Measurements from ENCODE around the gene FUS.
"Not testable (repeated sequence)": the region's sequence is repeated elsewhere in the genome, so short reads cannot be mapped to it uniquely, and the experiment has no call there.

The FUS gene

DNA sequence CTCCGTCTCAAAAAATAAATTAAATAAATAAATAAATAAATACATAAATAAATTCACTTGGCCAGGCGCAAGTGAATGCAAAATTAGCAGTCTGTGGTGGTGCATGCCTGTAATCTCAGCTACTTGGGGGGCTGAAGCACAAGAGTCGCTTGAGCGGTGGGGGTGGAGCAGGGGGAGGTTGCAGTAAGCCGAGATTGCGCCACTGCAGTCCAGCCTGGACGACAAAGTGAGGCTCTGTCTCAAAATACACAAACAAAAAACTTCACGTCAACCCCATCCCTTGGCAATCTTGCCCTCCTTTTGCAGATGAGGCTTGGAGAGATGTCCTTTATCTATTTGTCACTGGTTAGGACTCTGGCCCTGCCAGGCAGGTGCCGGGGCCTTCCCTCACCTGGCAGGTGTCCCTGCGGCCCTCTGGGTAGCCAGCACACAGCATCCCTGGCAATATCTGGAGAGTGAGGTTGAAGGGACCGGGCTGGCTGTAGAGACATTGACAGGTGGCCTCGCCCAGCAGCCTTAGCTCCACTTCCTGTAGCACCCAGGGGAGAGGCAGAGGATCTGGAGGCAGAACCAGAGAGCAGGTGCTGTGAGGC is 34.4 kb upstream of the FUS start:
- DNase-seq (ENCODE audit: low read depth, low spot score): no peak
- H3K4me3 ChIP-seq (ENCODE audit: low read depth, low read length): no peak overlapping the region
- TF ChIP-seq, protein P1, sequence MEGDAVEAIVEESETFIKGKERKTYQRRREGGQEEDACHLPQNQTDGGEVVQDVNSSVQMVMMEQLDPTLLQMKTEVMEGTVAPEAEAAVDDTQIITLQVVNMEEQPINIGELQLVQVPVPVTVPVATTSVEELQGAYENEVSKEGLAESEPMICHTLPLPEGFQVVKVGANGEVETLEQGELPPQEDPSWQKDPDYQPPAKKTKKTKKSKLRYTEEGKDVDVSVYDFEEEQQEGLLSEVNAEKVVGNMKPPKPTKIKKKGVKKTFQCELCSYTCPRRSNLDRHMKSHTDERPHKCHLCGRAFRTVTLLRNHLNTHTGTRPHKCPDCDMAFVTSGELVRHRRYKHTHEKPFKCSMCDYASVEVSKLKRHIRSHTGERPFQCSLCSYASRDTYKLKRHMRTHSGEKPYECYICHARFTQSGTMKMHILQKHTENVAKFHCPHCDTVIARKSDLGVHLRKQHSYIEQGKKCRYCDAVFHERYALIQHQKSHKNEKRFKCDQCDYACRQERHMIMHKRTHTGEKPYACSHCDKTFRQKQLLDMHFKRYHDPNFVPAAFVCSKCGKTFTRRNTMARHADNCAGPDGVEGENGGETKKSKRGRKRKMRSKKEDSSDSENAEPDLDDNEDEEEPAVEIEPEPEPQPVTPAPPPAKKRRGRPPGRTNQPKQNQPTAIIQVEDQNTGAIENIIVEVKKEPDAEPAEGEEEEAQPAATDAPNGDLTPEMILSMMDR (IDR thresholded peaks at IDR 0.05; ENCODE audit: low read depth, low read length): no peak
- in situ Hi-C loops (cut with HindIII; ENCODE audit: low sequenced_read_pairs): no loop called here

DNA sequence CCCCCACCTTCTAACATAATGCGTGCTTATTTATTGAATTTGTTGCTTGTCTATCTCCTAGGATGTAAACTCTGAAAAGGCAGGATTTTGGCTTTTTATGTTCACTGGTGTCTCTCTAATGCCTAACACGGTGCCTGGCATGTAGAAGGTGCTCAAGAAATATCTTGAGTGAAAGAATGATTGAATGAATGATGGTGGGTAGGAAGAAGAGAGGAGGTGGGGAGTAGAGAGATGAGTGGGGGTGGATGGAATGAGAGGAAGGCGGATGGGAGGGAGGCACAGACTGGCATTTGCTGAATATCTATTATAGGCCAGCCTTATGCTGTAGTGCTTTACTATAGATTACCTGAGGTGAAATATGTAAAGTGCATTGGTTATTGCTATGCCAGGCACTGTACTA is 32.4 kb upstream of the FUS start:
- in situ Hi-C loops (cut with HindIII; ENCODE audit: low sequenced_read_pairs): no loop called here
- TF ChIP-seq, protein P1 (IDR thresholded peaks at IDR 0.05; ENCODE audit: low read depth, low read length): no peak
- no peak overlapping the region for H3K4me3 ChIP-seq (ENCODE audit: low read depth, low read length)
- DNase-seq (ENCODE audit: low read depth, low spot score): no peak

DNA sequence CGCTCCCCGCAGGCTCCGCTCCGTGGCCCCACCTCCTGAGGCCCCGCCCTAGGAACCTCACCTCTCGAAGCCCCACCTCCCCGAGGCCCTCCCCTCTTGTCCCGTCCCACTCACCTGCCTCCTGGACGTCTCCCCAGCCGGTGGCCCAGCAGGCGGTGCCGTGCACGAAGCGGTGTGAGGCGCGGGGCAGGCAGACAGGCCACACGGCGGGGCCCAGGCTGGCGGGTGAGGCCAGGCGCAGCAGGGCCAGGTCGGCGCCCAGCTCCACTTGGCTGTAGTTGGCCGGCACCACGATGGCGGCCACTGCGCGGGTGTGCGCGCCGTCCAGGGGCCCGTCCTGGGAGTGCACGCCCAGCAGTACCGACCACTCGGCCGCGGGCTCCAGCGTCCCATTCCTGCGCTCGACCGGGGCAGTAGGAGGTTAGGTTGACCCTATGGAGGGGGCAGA is 31.6 kb upstream of the FUS start:
- TF ChIP-seq, protein P1 (IDR thresholded peaks at IDR 0.05; ENCODE audit: low read depth, low read length): no peak
- no peak overlapping the region for H3K4me3 ChIP-seq (ENCODE audit: low read depth, low read length)
- in situ Hi-C loops (cut with HindIII; ENCODE audit: low sequenced_read_pairs): no loop called here
- no peak for DNase-seq (ENCODE audit: low read depth, low spot score)

DNA sequence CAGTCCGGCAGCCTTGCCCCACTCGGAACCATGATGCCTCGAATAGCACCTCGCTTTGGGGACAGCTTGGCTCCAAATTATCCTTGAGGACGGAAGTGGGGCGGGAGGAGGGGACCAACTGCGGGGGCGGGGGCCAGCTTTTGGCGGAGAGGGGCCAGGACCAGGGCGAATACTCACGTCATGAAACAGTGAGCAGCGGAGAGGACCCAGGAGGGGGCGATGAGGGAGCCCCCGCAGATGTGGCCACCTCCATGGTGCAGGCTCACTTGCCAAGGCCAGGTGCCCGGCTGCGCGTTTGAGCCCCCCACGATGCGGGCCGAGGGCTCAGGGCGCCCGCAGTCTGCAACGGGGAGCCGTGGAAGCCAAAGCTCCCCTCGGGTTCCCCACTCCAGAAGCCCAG is 31.0 kb upstream of the FUS start:
- TF ChIP-seq, protein P1 (IDR thresholded peaks at IDR 0.05; ENCODE audit: low read depth, low read length): no peak

DNA sequence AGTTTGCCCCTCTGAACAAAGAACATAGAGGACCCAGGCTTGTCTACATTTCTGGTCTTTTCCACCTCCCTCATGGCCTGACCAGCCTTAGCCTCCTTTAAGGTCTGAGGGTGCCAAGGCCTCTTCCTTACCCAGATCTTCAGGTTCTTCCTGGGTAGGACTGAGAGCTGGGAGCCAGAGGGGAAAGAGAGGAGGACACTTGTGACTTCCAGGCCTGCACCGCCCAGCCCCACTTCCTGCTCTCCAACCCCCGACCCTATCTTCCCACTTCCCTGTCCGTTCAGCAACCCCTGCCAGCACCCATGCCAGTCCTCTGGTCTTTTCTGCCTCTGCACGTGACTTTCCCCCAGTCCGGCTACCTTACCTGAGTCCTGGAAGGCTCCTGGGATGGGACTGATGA is 30.6 kb upstream of the FUS start:
- in situ Hi-C loops (cut with HindIII; ENCODE audit: low sequenced_read_pairs): no loop called here
- no peak overlapping the region for H3K4me3 ChIP-seq (ENCODE audit: low read depth, low read length)
- TF ChIP-seq, protein P1 (IDR thresholded peaks at IDR 0.05; ENCODE audit: low read depth, low read length): no peak
- DNase-seq (ENCODE audit: low read depth, low spot score): no peak

More for the DNA sequence above, 31.0 kb upstream of the FUS start:
- in situ Hi-C loops (cut with HindIII; ENCODE audit: low sequenced_read_pairs): no loop called here
- DNase-seq (ENCODE audit: low read depth, low spot score): no peak
- no peak overlapping the region for H3K4me3 ChIP-seq (ENCODE audit: low read depth, low read length)

DNA sequence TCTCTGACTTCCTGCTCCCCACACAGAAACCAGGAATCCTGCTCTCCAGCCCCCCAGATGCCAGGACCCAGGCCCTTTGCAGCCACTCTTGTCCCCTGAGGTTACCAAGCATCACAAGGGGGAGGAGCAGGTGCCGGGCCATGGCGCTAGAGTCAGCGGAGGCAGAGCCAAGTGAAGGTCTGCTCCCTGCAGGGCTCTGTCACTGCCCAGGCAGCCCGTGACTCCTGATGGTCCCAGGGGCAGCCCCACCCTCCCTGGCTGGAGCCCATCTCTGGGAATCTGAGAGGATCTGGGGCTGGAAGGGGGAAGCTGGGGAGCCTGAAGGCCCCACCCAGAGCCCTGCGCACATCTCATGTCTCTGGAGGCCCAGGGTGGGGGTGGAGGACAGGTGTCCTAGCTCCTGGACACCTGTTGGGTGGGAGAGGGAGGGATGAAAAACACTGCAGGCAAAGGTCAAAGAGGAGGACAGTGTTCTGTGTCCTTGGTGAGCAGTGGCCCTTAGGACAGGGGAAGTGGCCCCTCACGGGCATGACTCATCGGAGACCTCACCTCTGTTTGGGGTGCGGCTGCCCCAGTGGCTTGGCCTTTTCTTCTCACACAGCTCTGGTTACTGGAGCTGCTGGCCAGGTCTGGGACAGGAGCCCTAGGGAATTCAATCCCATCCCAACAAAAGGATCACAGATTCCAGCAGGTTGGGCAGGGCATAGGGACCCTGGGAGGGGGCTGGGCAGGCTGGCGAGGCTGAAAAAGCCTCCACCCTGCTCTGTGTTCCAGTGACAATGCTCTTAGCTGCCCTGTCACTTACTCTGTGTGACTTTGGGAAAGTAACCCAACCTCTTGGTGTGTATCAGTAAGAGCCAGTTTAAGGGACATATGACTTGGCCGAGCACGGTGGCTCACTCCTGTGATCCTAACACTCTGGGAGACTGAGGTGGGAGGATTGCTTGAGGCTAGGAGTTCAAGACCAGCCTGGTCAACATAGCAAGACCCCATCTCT is 29.7 kb upstream of the FUS start, which contains the start of gene PRSS36:
Gene PRSS36, minus strand, starts transcription at position 173 of the 997 bp plus-strand sequence. Its CDS starts 31 bp downstream, at position 142.
- in situ Hi-C loops (cut with HindIII; ENCODE audit: low sequenced_read_pairs): no loop called here
- no peak for DNase-seq (ENCODE audit: low read depth, low spot score)
- H3K4me3 ChIP-seq (ENCODE audit: low read depth, low read length): no peak within 1 kb of the TSS
- TF ChIP-seq, protein P1 (IDR thresholded peaks at IDR 0.05; ENCODE audit: low read depth, low read length): no peak

DNA sequence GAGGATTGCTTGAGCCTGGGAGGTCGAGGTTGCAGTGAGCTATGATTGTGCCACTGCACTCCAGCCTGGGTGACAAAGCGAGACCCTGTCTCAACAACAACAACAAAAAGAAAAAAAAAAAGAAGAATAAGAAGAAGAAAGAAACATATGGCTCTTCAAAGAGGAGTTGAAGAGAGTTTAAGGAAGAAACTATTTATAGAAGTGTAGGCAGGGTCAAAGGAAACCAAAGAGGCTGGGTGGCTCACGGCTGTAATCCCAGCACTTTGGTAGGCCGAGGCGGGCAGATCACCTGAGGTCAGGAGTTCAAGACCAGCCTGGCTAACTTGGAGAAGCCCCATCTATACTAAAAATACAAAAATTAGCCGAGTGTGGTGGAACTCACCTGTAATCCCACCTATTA is 29.0 kb upstream of the FUS start:
- DNase-seq (ENCODE audit: low read depth, low spot score); H3K4me3 ChIP-seq (ENCODE audit: low read depth, low read length); in situ Hi-C loops (cut with HindIII; ENCODE audit: low sequenced_read_pairs): not testable (repeated sequence)
